Measurements from ENCODE around the gene FADS2. TPM values are rescaled to one million over a fixed set of nuclear protein-coding genes. Genes with fewer than 3 reads are reported as not detected.

FADS2 gene
- total RNA-seq, 1 experiment from 2014 or later, result 423 TPM

- TF ChIP-seq ZNF425 (CRISPR knock-in tag; conservative IDR thresholded peaks at IDR 0.05) (no peak), ZNF121 (CRISPR knock-in tag; IDR thresholded peaks at IDR 0.05) (no peak), TEAD1 (CRISPR knock-in tag; IDR thresholded peaks at IDR 0.05) (no peak), ZNF671 (CRISPR knock-in tag; IDR thresholded peaks at IDR 0.05) (no peak), ZNF281 (CRISPR knock-in tag; IDR thresholded peaks at IDR 0.05) (no peak), ZNF263 (CRISPR knock-in tag; IDR thresholded peaks at IDR 0.05; ENCODE audit: low read depth) (no peak), TEAD4 (CRISPR knock-in tag; IDR thresholded peaks at IDR 0.05) (no peak), GRHL2 (CRISPR knock-in tag; IDR thresholded peaks at IDR 0.05; ENCODE audit: insufficient replicate concordance, severe bottlenecking) (no peak), USF2 (CRISPR knock-in tag; IDR thresholded peaks at IDR 0.05) (no peak), TP53 (CRISPR knock-in tag; IDR thresholded peaks at IDR 0.05) (no peak), ARID4B (CRISPR knock-in tag; IDR thresholded peaks at IDR 0.05; ENCODE audit: borderline replicate concordance) (no peak), ZNF416 (CRISPR knock-in tag; IDR thresholded peaks at IDR 0.05) (no peak), GTF2I (CRISPR knock-in tag; conservative IDR thresholded peaks at IDR 0.05) (no peak)
- TF ChIP-seq, protein P1, sequence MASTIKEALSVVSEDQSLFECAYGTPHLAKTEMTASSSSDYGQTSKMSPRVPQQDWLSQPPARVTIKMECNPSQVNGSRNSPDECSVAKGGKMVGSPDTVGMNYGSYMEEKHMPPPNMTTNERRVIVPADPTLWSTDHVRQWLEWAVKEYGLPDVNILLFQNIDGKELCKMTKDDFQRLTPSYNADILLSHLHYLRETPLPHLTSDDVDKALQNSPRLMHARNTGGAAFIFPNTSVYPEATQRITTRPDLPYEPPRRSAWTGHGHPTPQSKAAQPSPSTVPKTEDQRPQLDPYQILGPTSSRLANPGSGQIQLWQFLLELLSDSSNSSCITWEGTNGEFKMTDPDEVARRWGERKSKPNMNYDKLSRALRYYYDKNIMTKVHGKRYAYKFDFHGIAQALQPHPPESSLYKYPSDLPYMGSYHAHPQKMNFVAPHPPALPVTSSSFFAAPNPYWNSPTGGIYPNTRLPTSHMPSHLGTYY (CRISPR knock-in tag; IDR thresholded peaks at IDR 0.05), result no peak
- TF ChIP-seq, protein P2, sequence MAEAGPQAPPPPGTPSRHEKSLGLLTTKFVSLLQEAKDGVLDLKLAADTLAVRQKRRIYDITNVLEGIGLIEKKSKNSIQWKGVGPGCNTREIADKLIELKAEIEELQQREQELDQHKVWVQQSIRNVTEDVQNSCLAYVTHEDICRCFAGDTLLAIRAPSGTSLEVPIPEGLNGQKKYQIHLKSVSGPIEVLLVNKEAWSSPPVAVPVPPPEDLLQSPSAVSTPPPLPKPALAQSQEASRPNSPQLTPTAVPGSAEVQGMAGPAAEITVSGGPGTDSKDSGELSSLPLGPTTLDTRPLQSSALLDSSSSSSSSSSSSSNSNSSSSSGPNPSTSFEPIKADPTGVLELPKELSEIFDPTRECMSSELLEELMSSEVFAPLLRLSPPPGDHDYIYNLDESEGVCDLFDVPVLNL (CRISPR knock-in tag; IDR thresholded peaks at IDR 0.05; ENCODE audit: borderline replicate concordance, low read depth), result no peak
- TF ChIP-seq, protein P3, sequence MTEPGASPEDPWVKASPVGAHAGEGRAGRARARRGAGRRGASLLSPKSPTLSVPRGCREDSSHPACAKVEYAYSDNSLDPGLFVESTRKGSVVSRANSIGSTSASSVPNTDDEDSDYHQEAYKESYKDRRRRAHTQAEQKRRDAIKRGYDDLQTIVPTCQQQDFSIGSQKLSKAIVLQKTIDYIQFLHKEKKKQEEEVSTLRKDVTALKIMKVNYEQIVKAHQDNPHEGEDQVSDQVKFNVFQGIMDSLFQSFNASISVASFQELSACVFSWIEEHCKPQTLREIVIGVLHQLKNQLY (CRISPR knock-in tag; IDR thresholded peaks at IDR 0.05), result no peak
- no peaks in the 10 kb centered on the region for H3K9me3 Mint-ChIP-seq
- ChIA-PET CTCF (no interaction called here), POLR2A (no interaction called here)
- no peaks in the 10 kb centered on the region for H3K4me1 Mint-ChIP-seq
- peak overlapping the region; percentile 63 for H3K27ac Mint-ChIP-seq
- peaks cover 65% of the 10 kb centered on the region for H3K36me3 Mint-ChIP-seq
- DNase-seq (ENCODE audit: low spot score) (no peak), ATAC-seq (no peak)
- H3K4me3 Mint-ChIP-seq, result no peak overlapping the region
- no peaks in the 10 kb centered on the region for H3K27me3 Mint-ChIP-seq (ENCODE audit: low read depth)
These were observed 28.0 kb downstream of the FADS2 start for GRCh38 chr11:61855939-61856680.

All from WTC11 (cell line).